Vagina (tissue), 2 donors: ENCODE measurements around the gene TNFRSF21. TPM values are rescaled to one million over a fixed set of nuclear protein-coding genes. Genes with fewer than 3 reads are reported as not detected.

Experiments used
- DNase-seq, 2 donors: peaks; one replicate each; pipeline ENCODE4 v3.0.0-alpha.2; 2017; ENCODE audit errors: extremely low spot score in 2 of 2
- H3K27ac ChIP-seq: fragments of 200-600 bp; sonication (generic); one replicate; pipeline ENCODE4 v1.5.1; 2019
- H3K27me3 ChIP-seq: fragments of 200-600 bp; sonication (generic); one replicate; pipeline ENCODE4 v1.5.1; 2019
- H3K36me3 ChIP-seq, 2 donors: fragments of 200-600 bp; sonication (generic); one replicate each; pipeline ENCODE4 v1.5.1; 2017 to 2019
- H3K4me1 ChIP-seq: fragments of 200-600 bp; sonication (generic); one replicate; pipeline ENCODE4 v1.5.1; 2019
- H3K4me3 ChIP-seq, 2 donors: fragments of 200-600 bp; sonication (generic); 1 replicate in 1 of 2; 2 replicates in 1 of 2; pipeline ENCODE4 v1.5.1; 2016 to 2019
- H3K9me3 ChIP-seq: fragments of 200-600 bp; sonication (generic); one replicate; pipeline ENCODE4 v1.5.1; 2019
- CTCF ChIP-seq, 3 experiments: fragments of 450-650 bp in 2 of 3; fragments of 200-600 bp in 1 of 3; sonication (generic) in 1 of 3; IDR thresholded peaks; one replicate each; pipeline ENCODE4 v1.5.1; 2017 to 2019; ENCODE audit warnings: antibody characterized with exemption in 3 of 3, mild to moderate bottlenecking in 2 of 3, moderate library complexity in 2 of 3
- POLR2A ChIP-seq, 2 donors: fragments of 450-650 bp; IDR thresholded peaks; one replicate each; pipeline ENCODE4 v1.6.1; 2017; ENCODE audit warnings: antibody characterized with exemption in 2 of 2, mild to moderate bottlenecking in 2 of 2, moderate library complexity in 2 of 2
- POLR2AphosphoS5 ChIP-seq, 2 donors: sonication (generic); formaldehyde crosslinking; IDR thresholded peaks; one replicate each; pipeline ENCODE4 v1.9.0; 2017; ENCODE audit warnings: antibody characterized with exemption in 2 of 2, mild to moderate bottlenecking in 2 of 2, low read depth in 1 of 2; ENCODE audit not compliant: insufficient read depth in 1 of 2
- intact Hi-C: fragments of 100-400 bp; cut with DNase I; formaldehyde crosslinking; loops from one replicate; pipeline ENCODE4 v1.15.1; 2023
- total RNA-seq: library from RNA; depleted of rRNA; stranded (reverse); fragments of >200 nt; gene quantifications from one replicate; pipeline ENCODE4 v1.2.3, GENCODE V29; 2016

The TNFRSF21 gene
- total RNA-seq, 1 donor from 2014 or later: 30.4 TPM

GRCh38 chr6:47292944-47293343, 16.8 kb downstream of the TNFRSF21 start:
- H3K4me3 ChIP-seq: no peak overlapping the region
- no peaks in the 10 kb centered on the region for H3K4me1 ChIP-seq

DNA sequence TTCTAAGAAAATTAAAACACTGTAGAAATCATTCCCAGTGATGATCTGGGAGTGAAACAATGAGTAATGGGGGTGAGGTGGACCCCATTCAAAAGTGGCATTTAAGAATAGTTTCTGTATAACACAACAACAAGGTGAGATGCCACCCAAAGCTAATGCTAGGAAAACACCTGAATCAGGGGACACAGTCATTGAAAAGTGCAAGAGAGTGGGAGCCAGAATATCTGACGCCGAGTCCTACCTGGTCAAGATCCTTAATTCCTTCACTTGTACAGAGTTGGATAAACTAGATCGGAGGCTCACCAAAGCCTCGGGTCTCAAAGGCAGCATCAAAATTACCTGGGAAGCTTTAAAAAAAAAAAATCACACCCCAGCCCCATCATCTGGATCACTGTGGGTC, 17.7 kb downstream of the TNFRSF21 start:
- Histone ChIP-seq H3K4me3 (no peak overlapping the region), H3K9me3 (no peaks in the 10 kb centered on the region), H3K27ac (no peak overlapping the region), H3K4me1 (no peaks in the 10 kb centered on the region), H3K36me3 (no peaks in the 10 kb centered on the region), H3K27me3 (no peaks in the 10 kb centered on the region)
- TF ChIP-seq POLR2AphosphoS5 (IDR thresholded peaks at IDR 0.05; ENCODE audit: insufficient read depth in 1 of 2, low read depth in 1 of 2): no peak
- TF ChIP-seq CTCF (IDR thresholded peaks at IDR 0.05): no peak
- TF ChIP-seq POLR2A (IDR thresholded peaks at IDR 0.05): no peak
- intact Hi-C loops: no loop called here
- DNase-seq: no peak

More at GRCh38 chr6:47292944-47293343, 16.8 kb downstream of the TNFRSF21 start:
- no peak for DNase-seq
- H3K36me3 ChIP-seq: no peaks in the 10 kb centered on the region
- H3K9me3 ChIP-seq: no peaks in the 10 kb centered on the region
- no peak overlapping the region for H3K27ac ChIP-seq
- no peak for TF ChIP-seq POLR2AphosphoS5 (IDR thresholded peaks at IDR 0.05; ENCODE audit: insufficient read depth in 1 of 2, low read depth in 1 of 2)
- TF ChIP-seq POLR2A (IDR thresholded peaks at IDR 0.05): no peak
- no peak for TF ChIP-seq CTCF (IDR thresholded peaks at IDR 0.05)
- no peaks in the 10 kb centered on the region for H3K27me3 ChIP-seq
- intact Hi-C loops: no loop called here

- TF ChIP-seq CTCF (IDR thresholded peaks at IDR 0.05): no peak
- TF ChIP-seq POLR2A (IDR thresholded peaks at IDR 0.05): no peak
- no peak for TF ChIP-seq POLR2AphosphoS5 (IDR thresholded peaks at IDR 0.05; ENCODE audit: insufficient read depth in 1 of 2, low read depth in 1 of 2)
- intact Hi-C loops: no loop called here
- Histone ChIP-seq H3K36me3 (no peaks in the 10 kb centered on the region), H3K9me3 (no peaks in the 10 kb centered on the region), H3K27ac (no peak overlapping the region), H3K4me1 (no peaks in the 10 kb centered on the region), H3K4me3 (no peak overlapping the region), H3K27me3 (no peaks in the 10 kb centered on the region)
- no peak for DNase-seq
Measured at GRCh38 chr6:47290124-47290834, 19.4 kb downstream of the TNFRSF21 start.

GRCh38 chr6:47288267-47289090, 21.2 kb downstream of the TNFRSF21 start:
- no peak overlapping the region for H3K4me3 ChIP-seq
- DNase-seq: no peak
- H3K27ac ChIP-seq: no peak overlapping the region
- H3K36me3 ChIP-seq: no peaks in the 10 kb centered on the region
- TF ChIP-seq POLR2AphosphoS5 (IDR thresholded peaks at IDR 0.05; ENCODE audit: insufficient read depth in 1 of 2, low read depth in 1 of 2): no peak
- no peak for TF ChIP-seq POLR2A (IDR thresholded peaks at IDR 0.05)
- no peak for TF ChIP-seq CTCF (IDR thresholded peaks at IDR 0.05)
- no peaks in the 10 kb centered on the region for H3K27me3 ChIP-seq
- H3K9me3 ChIP-seq: no peaks in the 10 kb centered on the region
- H3K4me1 ChIP-seq: no peaks in the 10 kb centered on the region
- intact Hi-C loops: no loop called here

DNA sequence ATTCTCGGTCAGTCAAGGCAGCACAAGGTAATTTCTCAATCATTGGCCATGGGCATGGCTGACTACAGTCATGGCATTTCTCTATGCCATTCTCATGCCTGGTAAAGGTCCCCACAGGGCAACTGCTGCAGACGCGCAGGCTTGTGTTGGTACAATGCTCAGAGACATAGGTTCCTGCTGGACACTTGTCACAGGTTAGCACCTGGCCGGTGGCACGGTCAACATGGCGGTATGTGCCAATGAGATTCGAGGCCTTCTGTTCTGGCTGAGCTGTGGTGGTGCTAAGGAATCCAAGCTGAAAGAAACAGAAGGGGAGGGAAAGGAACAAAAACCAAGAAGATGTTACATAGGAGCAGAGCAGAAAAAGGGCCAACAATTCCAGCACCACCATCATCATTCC, 23.4 kb downstream of the TNFRSF21 start:
- Histone ChIP-seq H3K9me3 (no peaks in the 10 kb centered on the region), H3K36me3 (no peaks in the 10 kb centered on the region), H3K4me3 (no peak overlapping the region), H3K27me3 (no peaks in the 10 kb centered on the region), H3K27ac (no peak overlapping the region), H3K4me1 (no peaks in the 10 kb centered on the region)
- no peak for DNase-seq
- intact Hi-C loops: no loop called here
- no peak for TF ChIP-seq POLR2A (IDR thresholded peaks at IDR 0.05)
